ENCODE measurements around the gene MRPL2.
"Not testable (repeated sequence)": the region's sequence is repeated elsewhere in the genome, so short reads cannot be mapped to it uniquely, and the experiment has no call there.

MRPL2 gene

GRCh38 chr6:43050981-43051380 lies 8.3 kb downstream of the MRPL2 start:
- Mint-ChIP-seq H3K4me1 (peaks cover 29% of the 10 kb centered on the region), H3K36me3 (ENCODE audit: low read depth) (peaks cover 33% of the 10 kb centered on the region), H3K27ac (no peak overlapping the region), H3K27me3 (no peaks in the 10 kb centered on the region), H3K9me3 (no peaks in the 10 kb centered on the region), H3K4me3 (no peak overlapping the region)
- DNase-seq (no peak), ATAC-seq (no peak)

GRCh38 chr6:43047998-43048397 lies 11.2 kb downstream of the MRPL2 start:
- no peaks in the 10 kb centered on the region for H3K9me3 Mint-ChIP-seq
- H3K27me3 Mint-ChIP-seq = no peaks in the 10 kb centered on the region

GRCh38 chr6:43045371-43045930 lies 13.8 kb downstream of the MRPL2 start:
- H3K27me3 Mint-ChIP-seq = no peaks in the 10 kb centered on the region
- no peak overlapping the region for H3K4me3 Mint-ChIP-seq
- DNase-seq (no peak), ATAC-seq (no peak)
- H3K27ac Mint-ChIP-seq = no peak overlapping the region
- H3K4me1 Mint-ChIP-seq = peaks cover under 1% of the 10 kb centered on the region
- H3K9me3 Mint-ChIP-seq = no peaks in the 10 kb centered on the region
- H3K36me3 Mint-ChIP-seq (ENCODE audit: low read depth) = peaks cover 22% of the 10 kb centered on the region

More at GRCh38 chr6:43047998-43048397, 11.2 kb downstream of the MRPL2 start:
- Mint-ChIP-seq H3K27ac (no peak overlapping the region), H3K4me3 (no peak overlapping the region), H3K4me1 (peaks cover 19% of the 10 kb centered on the region), H3K36me3 (ENCODE audit: low read depth) (peaks cover 20% of the 10 kb centered on the region)
- no peak for ATAC-seq
- no peak for DNase-seq

GRCh38 chr6:43043310-43043709 lies 15.9 kb downstream of the MRPL2 start:
- Mint-ChIP-seq H3K27ac (no peak overlapping the region), H3K4me3 (no peak overlapping the region), H3K36me3 (ENCODE audit: low read depth) (peaks cover 22% of the 10 kb centered on the region), H3K27me3 (no peaks in the 10 kb centered on the region), H3K4me1 (no peaks in the 10 kb centered on the region), H3K9me3 (no peaks in the 10 kb centered on the region)
- ATAC-seq = no peak
- DNase-seq = no peak

GRCh38 chr6:43041475-43041874 lies 17.8 kb downstream of the MRPL2 start:
- not testable (repeated sequence) for H3K9me3 Mint-ChIP-seq, DNase-seq, H3K4me1 Mint-ChIP-seq, H3K27me3 Mint-ChIP-seq, H3K4me3 Mint-ChIP-seq, H3K27ac Mint-ChIP-seq, ATAC-seq
- H3K36me3 Mint-ChIP-seq (ENCODE audit: low read depth) = peaks cover 30% of the 10 kb centered on the region

DNA sequence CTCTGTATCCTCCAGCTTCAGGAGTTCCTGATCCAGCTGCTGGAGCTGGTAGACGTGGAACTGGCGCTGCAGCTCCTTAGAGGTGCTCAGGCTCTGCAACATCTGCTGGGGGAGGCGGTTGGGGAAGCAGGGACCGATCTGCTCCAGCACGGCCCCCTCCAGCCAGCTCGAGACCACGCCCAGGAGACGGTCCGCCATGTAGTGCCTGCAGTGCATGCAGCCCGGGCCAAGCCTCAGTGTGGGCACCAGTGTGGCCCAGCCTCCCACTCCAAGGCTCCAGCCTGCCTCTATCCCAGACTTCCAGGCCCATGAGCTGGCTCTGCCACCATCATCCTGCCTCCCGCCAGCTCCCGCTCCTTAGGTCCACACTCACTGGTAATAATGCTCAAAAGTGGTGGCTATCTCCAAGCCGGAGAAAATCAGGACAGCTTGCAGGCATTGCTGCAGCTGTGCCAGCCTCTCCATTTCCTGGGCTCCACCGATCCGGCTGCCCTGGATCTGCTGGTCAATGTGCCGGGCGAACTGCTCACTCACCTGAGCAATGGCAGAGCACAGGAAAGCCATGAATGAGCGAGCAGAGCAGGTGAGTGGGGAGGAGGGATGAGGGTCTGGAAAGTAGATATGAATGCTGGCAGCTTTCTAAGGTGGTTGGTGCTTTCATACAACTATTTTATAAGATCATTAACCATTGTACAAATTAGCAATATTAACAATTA lies 18.5 kb downstream of the MRPL2 start:
- H3K9me3 Mint-ChIP-seq = no peaks in the 10 kb centered on the region
- no peak for ATAC-seq
- DNase-seq = no peak
- no peaks in the 10 kb centered on the region for H3K4me1 Mint-ChIP-seq
- no peak overlapping the region for H3K4me3 Mint-ChIP-seq
- peaks cover 28% of the 10 kb centered on the region for H3K36me3 Mint-ChIP-seq (ENCODE audit: low read depth)
- H3K27ac Mint-ChIP-seq = no peak overlapping the region
- H3K27me3 Mint-ChIP-seq = no peaks in the 10 kb centered on the region

DNA sequence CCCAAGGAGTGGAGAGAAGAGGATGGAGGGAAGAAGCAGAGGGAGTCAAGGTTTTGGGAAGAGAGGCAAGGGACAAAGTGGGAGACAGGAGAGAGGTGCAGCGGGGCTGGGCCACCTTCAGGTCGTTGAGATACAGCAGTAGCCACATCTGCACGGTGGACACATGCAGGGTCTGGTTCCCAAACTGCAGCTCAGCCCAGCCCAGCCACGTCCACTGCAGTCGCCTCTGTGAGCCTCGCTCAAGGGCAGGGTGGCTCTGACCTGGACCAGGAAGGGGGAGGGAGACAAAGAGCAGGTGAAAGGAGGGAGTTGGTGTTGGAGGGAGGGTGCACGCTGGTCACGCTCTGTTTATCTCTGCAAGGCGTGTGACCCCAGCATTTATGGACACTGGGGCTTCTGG lies 20.5 kb downstream of the MRPL2 start:
- Mint-ChIP-seq H3K4me1 (no peaks in the 10 kb centered on the region), H3K27me3 (no peaks in the 10 kb centered on the region), H3K4me3 (no peak overlapping the region), H3K27ac (no peak overlapping the region), H3K36me3 (ENCODE audit: low read depth) (peaks cover 31% of the 10 kb centered on the region), H3K9me3 (no peaks in the 10 kb centered on the region)
- no peak for ATAC-seq
- no peak for DNase-seq

GRCh38 chr6:43037706-43038105 lies 21.5 kb downstream of the MRPL2 start:
- no peaks in the 10 kb centered on the region for H3K9me3 Mint-ChIP-seq
- no peak for ATAC-seq
- H3K4me3 Mint-ChIP-seq = no peak overlapping the region
- H3K4me1 Mint-ChIP-seq = no peaks in the 10 kb centered on the region
- no peaks in the 10 kb centered on the region for H3K27me3 Mint-ChIP-seq
- DNase-seq = no peak
- peaks cover 37% of the 10 kb centered on the region for H3K36me3 Mint-ChIP-seq (ENCODE audit: low read depth)
- no peak overlapping the region for H3K27ac Mint-ChIP-seq

- DNase-seq = no peak
- Mint-ChIP-seq H3K4me1 (no peaks in the 10 kb centered on the region), H3K27me3 (no peaks in the 10 kb centered on the region), H3K9me3 (no peaks in the 10 kb centered on the region), H3K36me3 (ENCODE audit: low read depth) (peaks cover 36% of the 10 kb centered on the region), H3K27ac (no peak overlapping the region), H3K4me3 (no peak overlapping the region)
- no peak for ATAC-seq
These were observed 22.0 kb downstream of the MRPL2 start for GRCh38 chr6:43037197-43037596.

- H3K9me3 Mint-ChIP-seq = no peaks in the 10 kb centered on the region
- H3K27me3 Mint-ChIP-seq = no peaks in the 10 kb centered on the region
- no peak overlapping the region for H3K27ac Mint-ChIP-seq
- ATAC-seq = no peak
- H3K4me1 Mint-ChIP-seq = no peaks in the 10 kb centered on the region
- H3K36me3 Mint-ChIP-seq (ENCODE audit: low read depth) = peaks cover 37% of the 10 kb centered on the region
- DNase-seq = no peak
- no peak overlapping the region for H3K4me3 Mint-ChIP-seq
These were observed 22.5 kb downstream of the MRPL2 start for GRCh38 chr6:43036712-43037111.

DNA sequence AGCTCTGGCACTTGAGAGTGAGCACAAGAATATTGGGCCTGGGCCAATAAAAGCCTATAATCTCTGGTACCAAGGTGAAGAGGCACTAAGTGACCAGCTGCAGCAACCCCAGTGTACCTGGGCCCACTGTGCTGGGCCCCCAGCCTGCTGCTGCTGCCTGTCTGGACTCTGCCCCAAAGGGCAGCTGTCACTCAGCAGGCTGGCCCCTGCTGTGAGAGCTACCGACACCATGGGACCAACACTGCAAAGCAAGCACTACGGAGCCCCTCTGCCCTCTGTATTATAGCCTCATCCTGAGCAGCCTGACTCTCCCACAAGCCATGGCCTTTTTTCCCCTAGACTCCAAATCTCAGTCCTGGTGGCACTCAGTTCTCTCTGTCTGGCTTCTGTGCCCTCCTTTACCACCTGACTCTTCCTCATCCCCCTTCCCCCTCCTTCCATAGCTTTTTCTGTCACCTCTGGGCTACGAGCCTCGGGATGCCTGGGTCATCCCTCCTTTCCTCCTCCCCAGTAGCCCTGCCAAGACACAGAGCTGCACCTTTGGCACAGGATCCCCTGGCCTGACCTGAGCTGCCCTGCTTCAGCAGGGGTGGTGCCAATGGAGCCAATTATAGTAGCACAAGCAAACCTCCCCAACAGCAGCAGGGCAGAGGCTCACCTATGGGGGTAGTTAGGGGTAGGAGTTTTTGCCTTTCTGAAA lies 23.6 kb downstream of the MRPL2 start:
- no peaks in the 10 kb centered on the region for H3K9me3 Mint-ChIP-seq
- DNase-seq (no peak), ATAC-seq (no peak)
- no peak overlapping the region for H3K27ac Mint-ChIP-seq
- H3K4me1 Mint-ChIP-seq = no peaks in the 10 kb centered on the region
- H3K27me3 Mint-ChIP-seq = no peaks in the 10 kb centered on the region
- no peak overlapping the region for H3K4me3 Mint-ChIP-seq
- H3K36me3 Mint-ChIP-seq (ENCODE audit: low read depth) = peaks cover 39% of the 10 kb centered on the region

DNA sequence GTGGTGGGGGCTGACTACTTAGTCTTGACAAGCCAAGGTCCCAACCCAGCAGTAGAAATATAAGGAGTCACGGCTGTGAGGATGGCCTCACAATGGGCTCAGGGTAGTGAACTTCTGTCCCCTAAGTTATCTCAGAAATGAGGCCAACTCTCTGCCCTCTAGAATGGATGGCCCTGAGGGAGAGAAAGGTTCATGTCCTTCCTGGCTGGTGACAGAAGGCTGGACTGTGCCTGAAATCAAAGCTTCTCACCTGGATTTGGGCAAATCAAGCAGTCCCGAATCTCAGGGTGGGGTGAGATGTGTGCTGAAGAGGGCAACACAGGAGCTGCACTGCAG lies 25.1 kb downstream of the MRPL2 start:
- peaks cover 43% of the 10 kb centered on the region for H3K36me3 Mint-ChIP-seq (ENCODE audit: low read depth)
- no peak overlapping the region for H3K4me3 Mint-ChIP-seq
- ATAC-seq (no peak), DNase-seq (no peak)
- no peaks in the 10 kb centered on the region for H3K27me3 Mint-ChIP-seq
- no peaks in the 10 kb centered on the region for H3K4me1 Mint-ChIP-seq
- no peaks in the 10 kb centered on the region for H3K9me3 Mint-ChIP-seq
- H3K27ac Mint-ChIP-seq = no peak overlapping the region

- peaks cover 48% of the 10 kb centered on the region for H3K36me3 Mint-ChIP-seq (ENCODE audit: low read depth)
- no peak for ATAC-seq
- H3K27me3 Mint-ChIP-seq = no peaks in the 10 kb centered on the region
- DNase-seq = no peak
- no peaks in the 10 kb centered on the region for H3K4me1 Mint-ChIP-seq
- H3K9me3 Mint-ChIP-seq = no peaks in the 10 kb centered on the region
- no peak overlapping the region for H3K4me3 Mint-ChIP-seq
- H3K27ac Mint-ChIP-seq = no peak overlapping the region
These were observed 25.6 kb downstream of the MRPL2 start for GRCh38 chr6:43033496-43034189.

- H3K27ac Mint-ChIP-seq = no peak overlapping the region
- DNase-seq (no peak), ATAC-seq (no peak)
- H3K27me3 Mint-ChIP-seq = no peaks in the 10 kb centered on the region
- peaks cover 45% of the 10 kb centered on the region for H3K36me3 Mint-ChIP-seq (ENCODE audit: low read depth)
- H3K4me3 Mint-ChIP-seq = no peak overlapping the region
- no peaks in the 10 kb centered on the region for H3K4me1 Mint-ChIP-seq
- H3K9me3 Mint-ChIP-seq = no peaks in the 10 kb centered on the region
These were observed 26.9 kb downstream of the MRPL2 start for GRCh38 chr6:43032326-43032725.

DNA sequence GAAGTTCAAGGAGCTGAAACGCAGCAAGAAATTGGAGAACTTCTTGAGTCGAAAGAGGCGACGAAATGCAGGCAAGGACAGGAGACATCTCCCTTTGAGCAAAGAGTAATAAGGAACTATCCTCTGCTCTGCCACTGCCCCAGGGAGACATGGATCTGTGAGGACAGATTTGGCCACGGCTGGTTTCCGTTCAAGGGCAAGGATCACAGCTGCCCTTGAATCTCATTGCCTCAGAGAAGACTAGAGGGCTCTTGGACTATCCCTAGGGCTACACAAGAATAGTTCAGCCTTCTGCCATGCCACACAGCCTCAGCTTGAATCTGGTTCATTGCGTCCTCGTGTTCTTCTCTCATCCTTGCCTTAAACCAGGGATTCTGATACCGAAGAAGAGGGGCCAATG lies 30.1 kb downstream of the MRPL2 start:
- Mint-ChIP-seq H3K9me3 (no peaks in the 10 kb centered on the region), H3K4me3 (no peak overlapping the region), H3K27me3 (no peaks in the 10 kb centered on the region), H3K4me1 (peaks cover 10% of the 10 kb centered on the region), H3K27ac (no peak overlapping the region), H3K36me3 (ENCODE audit: low read depth) (peaks cover 54% of the 10 kb centered on the region)
- ATAC-seq (no peak), DNase-seq (no peak)
